ENCODE results near the gene SPAG16.

The SPAG16 gene

DNA sequence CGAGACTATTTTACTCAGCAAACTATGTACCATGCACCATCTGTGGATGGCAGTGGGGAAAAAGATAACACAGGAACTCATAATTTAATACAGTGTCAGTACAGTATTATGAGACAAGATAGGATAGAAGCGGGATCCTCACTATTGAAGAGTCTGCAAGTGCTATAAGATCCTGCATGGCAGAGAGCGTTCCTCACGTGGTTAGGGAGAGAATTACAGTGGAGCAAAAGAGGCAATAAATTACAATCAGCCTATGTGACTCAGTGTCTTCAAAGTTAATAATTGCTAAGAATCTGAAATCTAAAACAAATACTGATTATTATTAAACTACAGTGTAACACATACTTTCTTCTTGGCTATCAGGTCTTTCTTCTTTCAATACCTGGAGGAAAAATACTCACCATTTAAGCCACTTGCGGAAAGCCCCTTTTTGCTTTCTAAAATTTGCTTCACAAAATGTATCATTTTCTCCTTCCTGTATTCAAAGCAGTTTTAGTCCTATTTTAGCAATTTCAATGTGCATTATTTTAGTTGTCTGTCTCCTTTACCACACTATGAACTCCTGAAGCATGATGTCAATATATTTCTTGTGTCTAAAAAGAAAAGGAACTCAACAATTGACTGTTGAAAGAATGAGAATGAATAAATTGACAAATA lies 342.9 kb downstream of the SPAG16 start:
- DNase-seq (ENCODE audit: low read depth) = no peak
- TF ChIP-seq, protein P1, sequence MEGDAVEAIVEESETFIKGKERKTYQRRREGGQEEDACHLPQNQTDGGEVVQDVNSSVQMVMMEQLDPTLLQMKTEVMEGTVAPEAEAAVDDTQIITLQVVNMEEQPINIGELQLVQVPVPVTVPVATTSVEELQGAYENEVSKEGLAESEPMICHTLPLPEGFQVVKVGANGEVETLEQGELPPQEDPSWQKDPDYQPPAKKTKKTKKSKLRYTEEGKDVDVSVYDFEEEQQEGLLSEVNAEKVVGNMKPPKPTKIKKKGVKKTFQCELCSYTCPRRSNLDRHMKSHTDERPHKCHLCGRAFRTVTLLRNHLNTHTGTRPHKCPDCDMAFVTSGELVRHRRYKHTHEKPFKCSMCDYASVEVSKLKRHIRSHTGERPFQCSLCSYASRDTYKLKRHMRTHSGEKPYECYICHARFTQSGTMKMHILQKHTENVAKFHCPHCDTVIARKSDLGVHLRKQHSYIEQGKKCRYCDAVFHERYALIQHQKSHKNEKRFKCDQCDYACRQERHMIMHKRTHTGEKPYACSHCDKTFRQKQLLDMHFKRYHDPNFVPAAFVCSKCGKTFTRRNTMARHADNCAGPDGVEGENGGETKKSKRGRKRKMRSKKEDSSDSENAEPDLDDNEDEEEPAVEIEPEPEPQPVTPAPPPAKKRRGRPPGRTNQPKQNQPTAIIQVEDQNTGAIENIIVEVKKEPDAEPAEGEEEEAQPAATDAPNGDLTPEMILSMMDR (IDR thresholded peaks at IDR 0.05; ENCODE audit: control insufficient read depth, extremely low read depth, insufficient read depth) = no peak
- no peak overlapping the region for H3K4me3 ChIP-seq (ENCODE audit: low read depth, low read length)

DNA sequence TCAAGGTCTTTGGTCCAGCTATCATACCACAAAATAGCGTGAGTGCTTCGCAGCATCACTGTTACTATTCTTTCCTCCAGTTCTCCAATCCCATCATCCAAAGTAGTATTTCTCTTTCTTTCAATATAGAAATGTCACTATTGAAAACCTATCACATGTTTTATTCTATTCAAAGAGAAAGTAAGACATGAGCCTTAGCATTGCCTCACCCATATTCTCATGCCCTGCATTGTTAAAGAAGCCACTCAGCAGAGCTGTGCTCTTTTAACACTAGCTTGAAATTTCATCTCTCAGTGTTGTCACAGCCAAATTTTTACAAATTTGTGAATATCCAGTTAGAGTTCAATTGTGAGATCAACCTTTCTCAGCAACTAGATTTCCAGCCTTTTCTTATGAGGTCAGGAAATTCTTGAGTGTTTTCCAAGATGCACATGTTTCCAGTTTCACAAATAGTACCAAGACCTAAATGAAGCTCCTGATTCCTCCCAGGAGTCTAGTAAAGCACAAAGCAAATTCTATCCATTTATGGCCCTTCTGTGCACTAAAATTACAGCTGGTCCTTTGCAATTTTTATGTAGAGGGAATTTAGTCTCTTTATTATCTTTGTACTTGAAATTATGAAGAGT lies 343.7 kb downstream of the SPAG16 start:
- TF ChIP-seq, protein P1 (IDR thresholded peaks at IDR 0.05; ENCODE audit: control insufficient read depth, extremely low read depth, insufficient read depth) = no peak
- no peak for DNase-seq (ENCODE audit: low read depth)
- no peak overlapping the region for H3K4me3 ChIP-seq (ENCODE audit: low read depth, low read length)

DNA sequence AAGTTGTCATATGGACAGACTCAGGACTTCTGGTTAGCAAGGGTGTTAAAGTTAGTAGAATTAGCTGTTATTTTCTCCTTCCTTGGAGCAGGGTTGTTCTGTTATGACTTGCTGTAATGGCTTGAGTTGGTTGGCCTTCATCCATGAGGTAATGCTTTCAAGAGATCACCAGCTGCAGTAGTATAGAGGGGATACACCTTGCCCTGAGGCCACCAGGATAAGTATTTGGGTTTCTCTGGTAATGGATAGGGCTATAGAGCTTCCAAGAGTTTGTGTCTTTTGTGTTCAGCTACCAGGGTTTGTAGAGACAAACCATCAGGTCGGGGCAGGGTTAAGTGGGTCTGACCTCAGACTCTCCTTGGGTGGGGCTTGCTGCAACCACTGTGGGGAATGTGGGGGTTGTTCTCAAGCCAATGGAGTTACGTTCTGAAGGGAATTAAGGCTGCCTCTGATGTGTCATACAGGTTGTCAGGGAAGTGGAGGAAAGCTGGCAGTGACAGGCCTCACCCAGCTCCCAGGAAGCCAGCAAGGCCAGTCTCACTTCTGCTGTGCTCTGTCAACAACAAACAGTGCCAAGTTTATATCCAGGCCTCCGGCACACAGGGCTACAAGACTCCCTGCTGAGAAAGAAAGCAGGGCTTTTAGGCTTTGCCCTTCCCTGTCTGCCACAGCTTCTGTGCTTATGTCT lies 356.6 kb downstream of the SPAG16 start:
- TF ChIP-seq, protein P1 (IDR thresholded peaks at IDR 0.05; ENCODE audit: control insufficient read depth, extremely low read depth, insufficient read depth) = no peak
- DNase-seq (ENCODE audit: low read depth) = peak; percentile 61
- H3K4me3 ChIP-seq (ENCODE audit: low read depth, low read length) = no peak overlapping the region

DNA sequence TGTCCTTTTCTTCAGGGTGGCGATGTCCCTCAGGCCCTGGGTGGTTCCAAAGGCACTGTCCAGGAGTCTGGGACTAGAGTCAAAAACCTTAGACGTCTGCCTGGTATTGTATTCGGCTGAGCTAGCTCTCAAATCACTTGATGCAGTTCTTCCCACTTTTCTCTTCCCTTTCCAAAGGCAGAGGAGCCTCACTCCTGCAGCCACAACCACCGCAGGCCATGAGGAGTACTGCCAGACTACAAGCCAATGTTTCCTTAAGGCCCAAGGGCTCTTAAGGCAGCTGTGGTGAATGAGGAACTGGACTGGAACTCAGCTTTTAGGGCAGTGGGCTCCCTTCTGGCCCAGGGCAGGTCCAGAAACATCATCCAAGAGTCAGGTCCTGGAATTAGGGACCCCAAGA lies 360.7 kb downstream of the SPAG16 start:
- DNase-seq (ENCODE audit: low read depth) = no peak
- TF ChIP-seq, protein P1 (IDR thresholded peaks at IDR 0.05; ENCODE audit: control insufficient read depth, extremely low read depth, insufficient read depth) = no peak
- no peak overlapping the region for H3K4me3 ChIP-seq (ENCODE audit: low read depth, low read length)

DNA sequence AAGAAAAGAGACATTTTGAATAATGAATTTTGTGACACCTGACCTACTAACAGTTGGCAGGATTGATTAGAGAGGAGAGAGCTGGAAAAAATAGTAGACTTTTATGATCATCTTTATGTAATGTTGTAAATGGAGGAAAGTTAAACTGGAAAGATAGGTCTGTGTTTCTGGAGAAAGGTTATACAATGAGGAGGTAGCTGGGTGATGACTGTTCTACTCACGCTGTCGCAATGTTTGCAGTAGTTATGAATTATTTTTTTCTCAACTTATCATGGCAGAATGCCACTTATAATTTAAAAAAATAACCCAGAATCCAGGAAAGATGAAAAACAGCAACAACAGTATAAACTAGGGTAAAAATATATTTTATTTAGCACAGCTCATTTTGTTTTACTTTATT lies 364.9 kb downstream of the SPAG16 start:
- DNase-seq (ENCODE audit: low read depth) = no peak
- H3K4me3 ChIP-seq (ENCODE audit: low read depth, low read length) = no peak overlapping the region
- TF ChIP-seq, protein P1 (IDR thresholded peaks at IDR 0.05; ENCODE audit: control insufficient read depth, extremely low read depth, insufficient read depth) = no peak

DNA sequence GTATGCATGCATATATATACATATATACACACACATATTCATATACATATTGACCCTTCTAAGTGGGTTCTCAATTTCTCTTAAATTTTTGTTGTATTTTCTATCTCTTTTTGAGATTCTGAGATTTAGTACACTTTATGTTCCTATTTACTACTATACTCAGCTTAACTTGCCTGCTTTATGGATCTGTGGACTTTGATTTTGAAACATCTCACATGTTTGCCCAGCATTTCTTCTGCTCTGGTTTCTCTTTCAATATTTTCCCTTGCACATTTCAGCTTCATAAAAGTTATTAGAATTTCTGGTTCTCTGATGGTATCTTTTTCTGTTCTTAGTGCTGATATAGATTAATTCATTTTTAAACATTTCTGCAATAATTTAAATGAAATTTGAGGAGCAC lies 380.6 kb downstream of the SPAG16 start:
- TF ChIP-seq, protein P1 (IDR thresholded peaks at IDR 0.05; ENCODE audit: control insufficient read depth, extremely low read depth, insufficient read depth) = no peak
- no peak overlapping the region for H3K4me3 ChIP-seq (ENCODE audit: low read depth, low read length)
- DNase-seq (ENCODE audit: low read depth) = no peak

Measured in LNCaP clone FGC (cell line).